Body of pancreas (tissue), 4 donors: Measurements from ENCODE around the gene NR1H2.

ENCODE experiments used
- CTCF ChIP-seq, 7 experiments: fragments of 450-650 bp in 4 of 7; fragments of 200-600 bp in 3 of 7; sonication (generic) in 3 of 7; IDR thresholded peaks; one replicate each; pipeline ENCODE4 v1.5.1; 2016 to 2019; ENCODE audit warnings: antibody characterized with exemption in 7 of 7
- POLR2A ChIP-seq, 3 donors: fragments of 450-650 bp; IDR thresholded peaks; one replicate each; pipeline ENCODE4 v1.6.1; 2016; ENCODE audit warnings: antibody characterized with exemption in 3 of 3, mild to moderate bottlenecking in 2 of 3

- no peak for TF ChIP-seq CTCF (IDR thresholded peaks at IDR 0.05)
- no peak for TF ChIP-seq POLR2A (IDR thresholded peaks at IDR 0.05)
These were observed 33.1 kb downstream of the NR1H2 start for GRCh38 chr19:50409347-50409746.
